Measurements from ENCODE around the gene B3GAT3.

DNA sequence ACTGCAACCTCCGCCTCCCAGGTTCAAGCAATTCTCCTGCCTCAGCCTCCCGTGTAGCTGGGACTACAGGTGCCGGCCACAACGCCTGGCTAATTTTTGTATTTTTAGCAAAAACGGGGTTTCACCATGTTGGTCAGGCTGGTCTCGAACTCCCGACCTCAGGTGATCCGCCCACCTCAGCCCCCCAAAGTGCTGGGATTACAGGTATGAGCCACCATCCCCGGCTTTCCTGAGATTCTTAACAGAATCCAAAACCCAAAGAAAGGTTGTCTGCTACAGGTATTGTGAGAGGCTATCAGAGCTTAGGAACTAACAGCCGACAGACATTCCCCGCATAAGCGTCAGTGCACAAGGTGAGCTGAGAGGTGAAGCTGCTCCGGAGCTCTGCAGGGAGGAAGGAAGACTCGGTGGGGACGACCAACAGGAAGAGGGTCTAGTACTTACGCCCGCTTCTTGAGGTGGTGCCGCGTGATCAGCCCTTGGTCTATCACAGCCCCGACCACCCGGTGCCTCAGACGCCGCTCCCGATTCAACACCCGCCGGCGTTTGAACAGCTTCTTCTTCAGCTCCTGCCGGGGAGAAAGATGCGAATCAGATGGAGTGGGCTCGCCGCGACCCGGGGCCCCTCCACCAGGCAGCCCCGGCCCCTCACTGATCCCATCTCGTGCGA, 42.8 kb upstream of the B3GAT3 start:
- TF ChIP-seq, protein P1, sequence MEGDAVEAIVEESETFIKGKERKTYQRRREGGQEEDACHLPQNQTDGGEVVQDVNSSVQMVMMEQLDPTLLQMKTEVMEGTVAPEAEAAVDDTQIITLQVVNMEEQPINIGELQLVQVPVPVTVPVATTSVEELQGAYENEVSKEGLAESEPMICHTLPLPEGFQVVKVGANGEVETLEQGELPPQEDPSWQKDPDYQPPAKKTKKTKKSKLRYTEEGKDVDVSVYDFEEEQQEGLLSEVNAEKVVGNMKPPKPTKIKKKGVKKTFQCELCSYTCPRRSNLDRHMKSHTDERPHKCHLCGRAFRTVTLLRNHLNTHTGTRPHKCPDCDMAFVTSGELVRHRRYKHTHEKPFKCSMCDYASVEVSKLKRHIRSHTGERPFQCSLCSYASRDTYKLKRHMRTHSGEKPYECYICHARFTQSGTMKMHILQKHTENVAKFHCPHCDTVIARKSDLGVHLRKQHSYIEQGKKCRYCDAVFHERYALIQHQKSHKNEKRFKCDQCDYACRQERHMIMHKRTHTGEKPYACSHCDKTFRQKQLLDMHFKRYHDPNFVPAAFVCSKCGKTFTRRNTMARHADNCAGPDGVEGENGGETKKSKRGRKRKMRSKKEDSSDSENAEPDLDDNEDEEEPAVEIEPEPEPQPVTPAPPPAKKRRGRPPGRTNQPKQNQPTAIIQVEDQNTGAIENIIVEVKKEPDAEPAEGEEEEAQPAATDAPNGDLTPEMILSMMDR (conservative IDR thresholded peaks at IDR 0.05; ENCODE audit: low read depth, low read length) = no peak
- no peak for TF ChIP-seq EZH2phosphoT487 (IDR thresholded peaks at IDR 0.05; ENCODE audit: borderline replicate concordance, low read length)
- TF ChIP-seq EZH2 (IDR thresholded peaks at IDR 0.05; ENCODE audit: low read length, unreplicated experiment) = no peak

All from PC-3 (cell line).